Testis (tissue), 3 donors: ENCODE data around the gene ARIH2. TPM values are rescaled to one million over a fixed set of nuclear protein-coding genes. Genes with fewer than 3 reads are reported as not detected.

Source experiments
- DNase-seq: peaks from one replicate; pipeline ENCODE4 v3.0.0-alpha.2; 2019
- H3K27ac ChIP-seq, 2 donors: fragments of 200-600 bp; sonication (generic); one replicate each; pipeline ENCODE4 v1.5.1; 2019
- H3K27me3 ChIP-seq: fragments of 200-600 bp; sonication (generic); one replicate; pipeline ENCODE4 v1.5.1; 2019
- H3K36me3 ChIP-seq: fragments of 200-600 bp; sonication (generic); one replicate; pipeline ENCODE4 v1.5.1; 2017; ENCODE audit warnings: low read depth; ENCODE audit errors: missing control alignments
- H3K4me1 ChIP-seq: fragments of 200-600 bp; sonication (generic); one replicate; pipeline ENCODE4 v1.5.1; 2019
- H3K4me3 ChIP-seq, 2 donors: fragments of 200-600 bp; sonication (generic); one replicate each; pipeline ENCODE4 v1.5.1; 2017 to 2019
- H3K9me3 ChIP-seq: fragments of 200-600 bp; sonication (generic); one replicate; pipeline ENCODE4 v1.5.1; 2017
- POLR2A ChIP-seq: fragments of 450-650 bp; IDR thresholded peaks from one replicate; pipeline ENCODE4 v1.6.1; 2017; ENCODE audit warnings: antibody characterized with exemption, mild to moderate bottlenecking, moderate library complexity
- WGBS, 2 donors: methylation state at CpG; one replicate each; pipeline ENCODE4 v1.1.5; 2018; 5-methylcytosine and 5-hydroxymethylcytosine counted together
- intact Hi-C: fragments of 100-400 bp; cut with DNase I; formaldehyde crosslinking; loops from one replicate; pipeline ENCODE4 v1.15.1; 2023; ENCODE audit warnings: low total_unique reads
- polyA plus RNA-seq: library from polyadenylated mRNA; stranded (reverse); fragments of 350-450 nt; fragmentation: Illumina TruSeq; extraction: RNeasy Lipid Tissue Mini Kit (QIAGEN cat#74804); gene quantifications from one replicate; pipeline ENCODE4 v1.2.3, GENCODE V29; 2014; ENCODE audit warnings: low read depth, low replicate concordance; ENCODE audit not compliant: insufficient read depth
- total RNA-seq, 2 donors: library from RNA; depleted of rRNA; stranded (reverse); fragments of >200 nt; gene quantifications; one replicate each; pipeline ENCODE4 v1.2.3, GENCODE V29; 2016
- TF ChIP-seq, protein P1 (sequence below), 3 experiments: fragments of 450-650 bp in 2 of 3; fragments of 200-600 bp in 1 of 3; sonication (generic) in 1 of 3; IDR thresholded peaks; one replicate each; pipeline ENCODE4 v1.5.1; 2016 to 2019; ENCODE audit warnings: antibody characterized with exemption in 3 of 3, mild to moderate bottlenecking in 2 of 3, moderate library complexity in 1 of 3

Gene ARIH2
- total and polyA plus RNA-seq, 3 donors from 2014 or later: 106 to 157 (median 127) TPM

- intact Hi-C loops: no loop called here
- DNase-seq: peak; percentile 78
- Histone ChIP-seq H3K9me3 (no peaks in the 10 kb centered on the region), H3K4me3 (no peak overlapping the region), H3K4me1 (peaks cover 20% of the 10 kb centered on the region), H3K27ac (no peak overlapping the region), H3K36me3 (no peaks in the 10 kb centered on the region), H3K27me3 (no peaks in the 10 kb centered on the region)
- no peak for TF ChIP-seq POLR2A
- TF ChIP-seq, protein P1, sequence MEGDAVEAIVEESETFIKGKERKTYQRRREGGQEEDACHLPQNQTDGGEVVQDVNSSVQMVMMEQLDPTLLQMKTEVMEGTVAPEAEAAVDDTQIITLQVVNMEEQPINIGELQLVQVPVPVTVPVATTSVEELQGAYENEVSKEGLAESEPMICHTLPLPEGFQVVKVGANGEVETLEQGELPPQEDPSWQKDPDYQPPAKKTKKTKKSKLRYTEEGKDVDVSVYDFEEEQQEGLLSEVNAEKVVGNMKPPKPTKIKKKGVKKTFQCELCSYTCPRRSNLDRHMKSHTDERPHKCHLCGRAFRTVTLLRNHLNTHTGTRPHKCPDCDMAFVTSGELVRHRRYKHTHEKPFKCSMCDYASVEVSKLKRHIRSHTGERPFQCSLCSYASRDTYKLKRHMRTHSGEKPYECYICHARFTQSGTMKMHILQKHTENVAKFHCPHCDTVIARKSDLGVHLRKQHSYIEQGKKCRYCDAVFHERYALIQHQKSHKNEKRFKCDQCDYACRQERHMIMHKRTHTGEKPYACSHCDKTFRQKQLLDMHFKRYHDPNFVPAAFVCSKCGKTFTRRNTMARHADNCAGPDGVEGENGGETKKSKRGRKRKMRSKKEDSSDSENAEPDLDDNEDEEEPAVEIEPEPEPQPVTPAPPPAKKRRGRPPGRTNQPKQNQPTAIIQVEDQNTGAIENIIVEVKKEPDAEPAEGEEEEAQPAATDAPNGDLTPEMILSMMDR (IDR thresholded peaks at IDR 0.05): peak; percentile 24 to 57 (median 38)
- WGBS, 2 donors: 82 to 84% methylated on average over 17 to 24 of the region's 24 CpGs
These were observed 95.4 kb downstream of the ARIH2 start for GRCh38 chr3:49013738-49014660.

DNA sequence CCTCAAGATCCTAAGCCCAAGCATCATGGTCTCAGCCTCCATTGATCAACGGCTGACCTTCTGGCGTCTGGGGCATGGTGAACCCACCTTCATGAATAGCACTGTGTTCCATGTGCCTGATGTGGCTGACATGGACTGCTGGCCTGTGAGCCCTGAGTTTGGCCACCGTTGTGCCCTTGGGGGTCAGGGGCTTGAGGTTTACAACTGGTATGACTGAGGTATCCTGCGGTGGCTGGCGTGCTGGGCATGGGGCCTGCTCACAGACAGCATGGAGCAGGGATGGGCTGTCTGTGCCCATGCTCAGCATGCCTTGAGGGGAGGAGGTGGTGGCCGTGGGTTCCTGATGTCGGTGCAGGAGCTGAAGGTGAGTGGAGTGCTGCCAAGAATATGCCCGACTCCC lies 96.4 kb downstream of the ARIH2 start:
- H3K4me1 ChIP-seq: peaks cover 31% of the 10 kb centered on the region
- intact Hi-C loops: no loop called here
- TF ChIP-seq, protein P1 (IDR thresholded peaks at IDR 0.05): no peak
- TF ChIP-seq POLR2A: no peak
- no peaks in the 10 kb centered on the region for H3K9me3 ChIP-seq
- H3K4me3 ChIP-seq: no peak overlapping the region
- H3K27me3 ChIP-seq: no peaks in the 10 kb centered on the region
- 70 to 81% methylated on average over 2 to 8 of the region's 8 CpGs for WGBS, 2 donors
- H3K27ac ChIP-seq: no peak overlapping the region
- no peak for DNase-seq
- no peaks in the 10 kb centered on the region for H3K36me3 ChIP-seq

- no peak overlapping the region for H3K27ac ChIP-seq
- H3K4me1 ChIP-seq: peaks cover 35% of the 10 kb centered on the region
- H3K9me3 ChIP-seq: no peaks in the 10 kb centered on the region
- H3K4me3 ChIP-seq: no peak overlapping the region
- intact Hi-C loops: no loop called here
- TF ChIP-seq, protein P1 (IDR thresholded peaks at IDR 0.05): no peak
- no peak for TF ChIP-seq POLR2A
- no peaks in the 10 kb centered on the region for H3K36me3 ChIP-seq
- WGBS, 2 donors: 64 to 68% methylated on average over 5 to 6 of the region's 6 CpGs
- DNase-seq: no peak
- H3K27me3 ChIP-seq: no peaks in the 10 kb centered on the region
These were observed 97.1 kb downstream of the ARIH2 start for GRCh38 chr3:49015765-49016164.

- Histone ChIP-seq H3K27me3 (no peaks in the 10 kb centered on the region), H3K4me3 (no peak overlapping the region), H3K36me3 (no peaks in the 10 kb centered on the region), H3K9me3 (no peaks in the 10 kb centered on the region), H3K27ac (no peak overlapping the region), H3K4me1 (peaks cover 35% of the 10 kb centered on the region)
- 79 to 88% methylated on average over 6 of the region's 6 CpGs for WGBS, 2 donors
- DNase-seq: no peak
- TF ChIP-seq, protein P1 (IDR thresholded peaks at IDR 0.05): no peak
- no peak for TF ChIP-seq POLR2A
- intact Hi-C loops: no loop called here
These were observed 98.0 kb downstream of the ARIH2 start for GRCh38 chr3:49016414-49017228.
